Loucy (cell line): Measurements from ENCODE around the gene CR1.
"Not testable (repeated sequence)": the region's sequence is repeated elsewhere in the genome, so short reads cannot be mapped to it uniquely, and the experiment has no call there.

Source experiments
- H2AFZ ChIP-seq: fragments of 200-600 bp; sonication (generic); 2 replicates; pipeline ENCODE4 v1.6.0; 2016; ENCODE audit warnings: antibody characterized with exemption, mild to moderate bottlenecking, low read length, moderate library complexity
- H3F3A ChIP-seq: fragments of 200-600 bp; 2 replicates; pipeline ENCODE4 v1.6.0; 2016; ENCODE audit warnings: antibody characterized with exemption, low read depth, mild to moderate bottlenecking
- H3K27me3 ChIP-seq: fragments of 200-600 bp; sonication (generic); 2 replicates; pipeline ENCODE4 v1.6.1; 2014; ENCODE audit warnings: low read length, mild to moderate bottlenecking; ENCODE audit not compliant: insufficient read depth, poor library complexity, severe bottlenecking
- H3K36me3 ChIP-seq: fragments of 200-600 bp; sonication (generic); 2 replicates; pipeline ENCODE4 v1.6.1; 2016; ENCODE audit warnings: low read length; ENCODE audit not compliant: insufficient read depth
- H3K4me1 ChIP-seq: fragments of 200-600 bp; sonication (generic); 2 replicates; pipeline ENCODE4 v1.5.1; 2014; ENCODE audit warnings: low read length, mild to moderate bottlenecking; ENCODE audit not compliant: insufficient read depth, poor library complexity, severe bottlenecking
- H3K4me2 ChIP-seq: fragments of 200-600 bp; sonication (generic); 2 replicates; pipeline ENCODE4 v1.6.0; 2014; ENCODE audit warnings: antibody characterized with exemption, low read length, low read depth, mild to moderate bottlenecking; ENCODE audit not compliant: poor library complexity, severe bottlenecking
- H3K4me3 ChIP-seq: fragments of 200-600 bp; sonication (generic); 2 replicates; pipeline ENCODE4 v1.5.1; 2014; ENCODE audit warnings: low read length, mild to moderate bottlenecking, mixed read lengths; ENCODE audit not compliant: poor library complexity, severe bottlenecking
- H3K79me2 ChIP-seq: fragments of 200-600 bp; sonication (generic); 2 replicates; pipeline ENCODE4 v1.6.1; 2014; ENCODE audit warnings: low read length; ENCODE audit not compliant: insufficient read depth
- H3K9ac ChIP-seq: fragments of 200-600 bp; sonication (generic); 2 replicates; pipeline ENCODE4 v1.6.0; 2014; ENCODE audit warnings: mild to moderate bottlenecking, low read depth, low read length, moderate library complexity; ENCODE audit not compliant: poor library complexity, severe bottlenecking
- H3K9me2 ChIP-seq: fragments of 200-600 bp; sonication (generic); replicated peaks from 2 replicates; pipeline ENCODE4 v1.6.1; 2016; ENCODE audit warnings: low read depth, low read length, mixed read lengths
- H3K9me3 ChIP-seq: fragments of 200-600 bp; sonication (generic); 2 replicates; pipeline ENCODE4 v1.6.1; 2014; ENCODE audit warnings: mild to moderate bottlenecking, antibody characterized with exemption, low read length, low read depth; ENCODE audit not compliant: insufficient read depth
- H4K20me1 ChIP-seq: fragments of 200-600 bp; sonication (generic); 2 replicates; pipeline ENCODE4 v1.6.0; 2014; ENCODE audit warnings: antibody characterized with exemption, low read length, mild to moderate bottlenecking; ENCODE audit not compliant: insufficient read depth, poor library complexity, severe bottlenecking
- CTCF ChIP-seq: fragments of 200-600 bp; sonication (generic); conservative IDR thresholded peaks from 2 replicates; pipeline ENCODE4 v1.5.1; 2014; ENCODE audit warnings: mild to moderate bottlenecking, antibody characterized with exemption, low read length
- EZH2phosphoT487 ChIP-seq: fragments of 200-600 bp; IDR thresholded peaks from 2 replicates; pipeline ENCODE4 v1.6.1; 2018; ENCODE audit warnings: antibody characterized with exemption, mild to moderate bottlenecking, moderate library complexity, borderline replicate concordance

The CR1 gene

GRCh38 chr1:207676153-207676552, 180.2 kb downstream of the CR1 start:
- Histone ChIP-seq H3K9me3 (no peaks in the 10 kb centered on the region), H3K9ac (no peak overlapping the region), H3K4me1 (no peaks in the 10 kb centered on the region), H3K79me2 (no peaks in the 10 kb centered on the region), H3K36me3 (no peaks in the 10 kb centered on the region), H3K4me3 (no peak overlapping the region), H3K27me3 (no peaks in the 10 kb centered on the region), H2AFZ (no peak overlapping the region), H3K4me2 (no peak overlapping the region), H3F3A (no peaks in the 10 kb centered on the region), H4K20me1 (no peaks in the 10 kb centered on the region), H3K9me2 (no peaks in the 10 kb centered on the region)
- TF ChIP-seq CTCF: no peak
- TF ChIP-seq EZH2phosphoT487: no peak

- not testable (repeated sequence) for H3K9me2 ChIP-seq, H4K20me1 ChIP-seq, H3K27me3 ChIP-seq, H3K4me3 ChIP-seq, H2AFZ ChIP-seq, H3K4me2 ChIP-seq, H3K9me3 ChIP-seq, H3K4me1 ChIP-seq, H3K36me3 ChIP-seq, H3K79me2 ChIP-seq, H3K9ac ChIP-seq, H3F3A ChIP-seq
Observed at GRCh38 chr1:207680590-207681388, 184.8 kb downstream of the CR1 start.

GRCh38 chr1:207682872-207683434, 187.0 kb downstream of the CR1 start:
- H3K9ac ChIP-seq, H3K9me2 ChIP-seq, H3F3A ChIP-seq: not testable (repeated sequence)

GRCh38 chr1:207690551-207690950, 194.6 kb downstream of the CR1 start:
- H3K9ac ChIP-seq, H3K36me3 ChIP-seq, H2AFZ ChIP-seq, H3K9me3 ChIP-seq, H3K4me1 ChIP-seq, H3K4me2 ChIP-seq, H3K4me3 ChIP-seq, H3K9me2 ChIP-seq, H3K79me2 ChIP-seq, H4K20me1 ChIP-seq, H3K27me3 ChIP-seq, H3F3A ChIP-seq: not testable (repeated sequence)

More at GRCh38 chr1:207682872-207683434, 187.0 kb downstream of the CR1 start:
- not testable (repeated sequence) for H3K36me3 ChIP-seq, H4K20me1 ChIP-seq, H3K27me3 ChIP-seq, H3K4me3 ChIP-seq, H2AFZ ChIP-seq, H3K4me1 ChIP-seq, H3K4me2 ChIP-seq, H3K79me2 ChIP-seq, H3K9me3 ChIP-seq
